Epithelial cell of proximal tubule (primary cell): ENCODE data around the gene MYBL2. TPM values are rescaled to one million over a fixed set of nuclear protein-coding genes. Genes with fewer than 3 reads are reported as not detected.
A peak's percentile ranks its signal among the peaks of the same experiment; 100 is the strongest.

Experiments used
- DNase-seq: peaks from one replicate; pipeline ENCODE4 v3.0.0-alpha.2; 2011; ENCODE audit warnings: low read depth
- H3K4me3 ChIP-seq: 2 replicates; pipeline ENCODE4 v1.5.1; 2011; ENCODE audit warnings: low read depth, mild to moderate bottlenecking, low read length
- CTCF ChIP-seq: conservative IDR thresholded peaks from 2 replicates; pipeline ENCODE4 v1.5.1; 2012; ENCODE audit warnings: low read depth, mild to moderate bottlenecking, low read length
- total RNA-seq: library from RNA; depleted of rRNA; stranded (reverse); fragments of >200 nt; gene quantifications from 2 replicates; pipeline ENCODE4 v1.2.3, GENCODE V29; 2015

The MYBL2 gene
- total RNA-seq, 1 donor from 2014 or later: 77.0 TPM

DNA sequence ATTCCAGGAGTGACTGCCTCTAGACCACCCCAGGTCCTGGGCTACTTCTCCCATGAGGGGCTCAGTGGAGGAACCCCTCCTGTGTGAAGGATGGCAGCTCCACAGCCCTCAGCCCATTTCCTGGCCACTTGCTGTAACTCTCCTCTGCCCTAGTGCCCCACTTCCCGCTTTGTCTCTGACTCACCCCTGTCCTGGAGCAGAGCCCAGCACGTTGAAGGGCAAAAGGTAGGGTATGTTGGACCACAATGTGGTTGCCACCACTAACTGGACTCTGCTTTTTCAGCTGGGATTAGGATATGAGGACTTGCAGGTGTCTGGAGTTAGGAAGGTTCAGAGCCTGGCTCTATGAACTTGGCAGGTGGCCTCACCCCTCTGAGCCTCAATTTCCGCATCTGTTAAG, 2.4 kb downstream of the MYBL2 start:
- no peak overlapping the region for H3K4me3 ChIP-seq
- DNase-seq: no peak
- no peak for TF ChIP-seq CTCF

- DNase-seq: no peak
- H3K4me3 ChIP-seq: no peak overlapping the region
- no peak for TF ChIP-seq CTCF
Observed at GRCh38 chr20:43670423-43670822, 3.5 kb downstream of the MYBL2 start.

GRCh38 chr20:43676368-43676767, 9.5 kb downstream of the MYBL2 start:
- no peak for DNase-seq
- TF ChIP-seq CTCF: no peak
- H3K4me3 ChIP-seq: no peak overlapping the region

- H3K4me3 ChIP-seq: no peak overlapping the region
- no peak for DNase-seq
- no peak for TF ChIP-seq CTCF
Observed at GRCh38 chr20:43680981-43681380, 14.1 kb downstream of the MYBL2 start.

DNA sequence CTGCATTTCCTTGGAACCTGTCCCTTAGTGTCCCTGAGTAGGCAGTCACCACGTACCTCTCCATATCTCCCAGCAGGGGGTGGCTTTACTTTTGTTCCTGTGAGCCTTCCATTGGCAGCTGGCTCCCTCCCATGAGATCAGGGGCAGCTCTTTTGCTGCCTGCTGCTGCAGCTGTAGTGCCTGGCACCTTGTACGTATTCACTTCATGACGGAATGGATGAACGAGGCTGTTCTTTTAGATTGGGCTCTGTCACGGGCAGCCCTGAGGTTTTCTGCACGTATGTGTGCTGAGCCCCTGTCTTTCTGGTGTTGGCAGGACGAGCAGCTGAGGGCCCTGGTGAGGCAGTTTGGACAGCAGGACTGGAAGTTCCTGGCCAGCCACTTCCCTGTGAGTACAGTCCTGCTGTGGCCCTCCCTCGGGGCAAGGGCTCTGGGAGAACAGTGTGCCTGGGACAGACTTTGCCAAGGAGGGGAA, 14.6 kb downstream of the MYBL2 start:
- TF ChIP-seq CTCF: peak; percentile 29
- no peak overlapping the region for H3K4me3 ChIP-seq
- no peak for DNase-seq

DNA sequence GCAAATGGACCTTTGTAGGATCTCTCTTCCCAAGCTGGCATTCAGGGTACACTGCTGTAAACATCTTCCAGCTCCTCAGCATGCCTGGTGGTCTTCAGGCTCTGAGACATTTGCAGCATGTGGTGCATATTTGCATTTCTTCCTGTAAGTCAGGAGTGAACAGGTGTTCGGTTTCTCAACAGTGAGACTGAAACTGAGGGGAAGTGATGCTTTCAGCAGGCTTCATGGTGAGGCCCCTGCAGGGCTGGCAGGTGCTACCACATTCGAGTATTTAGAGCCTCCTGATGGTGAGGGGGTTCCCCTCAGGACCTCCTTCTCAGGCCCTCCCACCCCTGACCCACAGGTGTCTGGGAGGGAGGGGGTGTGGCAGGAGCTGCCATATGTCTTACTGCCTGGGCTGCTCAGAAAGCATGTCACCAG, 15.1 kb downstream of the MYBL2 start:
- DNase-seq: no peak
- no peak overlapping the region for H3K4me3 ChIP-seq
- TF ChIP-seq CTCF: no peak

DNA sequence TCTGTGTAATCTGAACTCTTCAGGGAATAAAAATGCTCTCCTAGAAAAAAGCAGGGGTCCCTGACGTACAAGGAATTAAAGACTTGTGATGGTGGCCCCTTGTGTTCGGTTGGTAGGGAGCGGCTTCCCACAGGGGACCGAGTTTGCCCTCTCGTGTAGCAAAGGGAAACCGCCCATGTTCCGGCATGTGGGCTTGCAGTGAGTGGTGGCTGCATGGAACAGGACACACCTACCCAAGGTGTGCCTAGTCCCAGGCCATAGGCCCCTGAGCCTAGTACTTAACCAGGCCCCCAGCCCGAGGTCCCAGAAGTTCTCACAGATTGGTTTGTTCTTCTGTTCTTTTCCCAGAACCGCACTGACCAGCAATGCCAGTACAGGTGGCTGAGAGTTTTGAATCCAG, 15.5 kb downstream of the MYBL2 start:
- no peak for DNase-seq
- TF ChIP-seq CTCF: no peak
- no peak overlapping the region for H3K4me3 ChIP-seq
